GM12878 (cell line): ENCODE results near the gene LY6G5C. TPM values are rescaled to one million over a fixed set of nuclear protein-coding genes. Genes with fewer than 3 reads are reported as not detected.

Experiments
- ATAC-seq: fragments of 200-7000 bp; cut with Tn5 transposase; 3 replicates; pipeline ENCODE4 v1.9.1; 2020; ENCODE audit warnings: mild to moderate bottlenecking, moderate library complexity
- BruUV-seq: library from RNA; stranded (reverse); fragments of 400-500 nt; replicated peaks from 2 replicates; lab custom pipeline; 2021; lab: Mats Ljungman, UMichigan
- CTCF ChIA-PET: fragments of 300-600 bp; sonication (Branson Sonifier 250); formaldehyde crosslinking; extraction: SDS; loops from one replicate; lab custom pipeline; 2021; ENCODE audit warnings: inconsistent platforms; lab: Yijun Ruan, JAX
- POLR2A ChIA-PET: fragments of 350-600 bp; formaldehyde crosslinking; extraction: SDS; loops from one replicate; lab custom pipeline; 2021; ENCODE audit warnings: inconsistent platforms; lab: Charles Lee
- RAD21 ChIA-PET: fragments of 300-600 bp; sonication (Branson Sonifier 250); formaldehyde crosslinking; loops from one replicate; lab custom pipeline; 2023; ENCODE audit warnings: antibody characterized with exemption; ENCODE audit not compliant: unreplicated experiment; lab: Charles Lee
- SMC1A ChIA-PET: fragments of 300-600 bp; sonication (Branson Sonifier 250); formaldehyde crosslinking; loops from one replicate; lab custom pipeline; 2023; ENCODE audit not compliant: unreplicated experiment, uncharacterized antibody; lab: Charles Lee
- DNase-seq: peaks from one replicate; pipeline ENCODE4 v3.0.0-alpha.2; 2011; ENCODE audit warnings: low read depth, low spot score
- FAIRE-seq: peaks from 3 replicates; lab custom pipeline; 2011; peaks lifted over from hg19 to GRCh38; lab: Jason Lieb, UNC
- H2AFZ ChIP-seq: 2 replicates; pipeline ENCODE4 v1.6.0; 2011; ENCODE audit warnings: low read depth, low read length, control low read depth; ENCODE audit not compliant: control insufficient read depth
- H3K27ac ChIP-seq: 2 replicates; pipeline ENCODE4 v1.5.1; 2011; ENCODE audit warnings: control low read depth; ENCODE audit not compliant: control insufficient read depth, insufficient read depth
- H3K27me3 ChIP-seq, 2 experiments: replicated peaks in 1 of 2; 2 replicates each; pipeline versions ENCODE4 v1.6.0 to v1.6.1; 2011; ENCODE audit warnings: low read length in 1 of 2; ENCODE audit not compliant: control insufficient read depth in 2 of 2, insufficient read depth in 2 of 2
- H3K36me3 ChIP-seq, 2 experiments: 2 replicates each; pipeline ENCODE4 v1.5.1; 2011; ENCODE audit warnings: low read length in 1 of 2; ENCODE audit not compliant: control insufficient read depth in 2 of 2, insufficient read depth in 2 of 2
- H3K4me1 ChIP-seq: 2 replicates; pipeline ENCODE4 v1.6.1; 2011; ENCODE audit warnings: mild to moderate bottlenecking, low read length, moderate library complexity, mixed read lengths; ENCODE audit not compliant: control insufficient read depth, insufficient read depth
- H3K4me2 ChIP-seq: 2 replicates; pipeline ENCODE4 v1.6.0; 2011; ENCODE audit warnings: control low read depth; ENCODE audit not compliant: control insufficient read depth, insufficient read depth
- H3K4me3 ChIP-seq: fragments of 200-600 bp; sonication (generic); 2 replicates; pipeline ENCODE4 v1.5.1; 2016
- H3K79me2 ChIP-seq: 2 replicates; pipeline ENCODE4 v1.6.0; 2011; ENCODE audit warnings: low read length; ENCODE audit not compliant: control insufficient read depth, insufficient read depth
- H3K9ac ChIP-seq: 2 replicates; pipeline ENCODE4 v1.8.0; 2011; ENCODE audit warnings: low read length, control low read depth, mixed read lengths; ENCODE audit not compliant: control insufficient read depth, insufficient read depth
- H3K9me3 ChIP-seq: replicated peaks from 3 replicates; pipeline ENCODE4 v1.5.1; 2011; ENCODE audit warnings: mild to moderate bottlenecking, low read length; ENCODE audit not compliant: control insufficient read depth, insufficient read depth
- H4K20me1 ChIP-seq: 2 replicates; pipeline ENCODE4 v1.6.0; 2011; ENCODE audit not compliant: control insufficient read depth, insufficient read depth
- CEBPB ChIP-seq, 2 experiments: fragments of 150-350 bp in 1 of 2; IDR thresholded peaks; 2 replicates each; pipeline ENCODE4 v1.6.1; 2012 to 2014; ENCODE audit warnings: low read depth in 2 of 2, low read length in 2 of 2, borderline replicate concordance in 1 of 2, inconsistent platforms in 1 of 2
- ETV6 ChIP-seq, 2 experiments: fragments of 450-650 bp in 1 of 2; IDR thresholded peaks in 1 of 2; conservative IDR thresholded peaks in 1 of 2; 2 replicates each; pipeline ENCODE4 v1.6.1; 2014; ENCODE audit warnings: antibody characterized with exemption in 1 of 2, borderline replicate concordance in 1 of 2, low read depth in 1 of 2, mild to moderate bottlenecking in 1 of 2, moderate library complexity in 1 of 2
- FOXM1 ChIP-seq: IDR thresholded peaks from 2 replicates; pipeline ENCODE4 v1.6.1; 2012; ENCODE audit warnings: low read depth, mild to moderate bottlenecking, inconsistent platforms, low read length, moderate library complexity
- HDGF ChIP-seq: fragments of 450-650 bp; IDR thresholded peaks from 2 replicates; pipeline ENCODE4 v1.6.1; 2016; ENCODE audit warnings: antibody characterized with exemption
- MEF2B ChIP-seq: fragments of 450-650 bp; IDR thresholded peaks from 2 replicates; pipeline ENCODE4 v1.6.1; 2018; ENCODE audit warnings: mild to moderate bottlenecking, moderate library complexity; ENCODE audit not compliant: partially characterized antibody, poor library complexity, severe bottlenecking
- NFXL1 ChIP-seq: fragments of 450-650 bp; IDR thresholded peaks from 2 replicates; pipeline ENCODE4 v1.6.1; 2017; ENCODE audit warnings: antibody characterized with exemption, mild to moderate bottlenecking, borderline replicate concordance
- PML ChIP-seq: IDR thresholded peaks from 2 replicates; pipeline ENCODE4 v1.6.1; 2012; ENCODE audit warnings: low read length, inconsistent platforms
- POLR2AphosphoS5 ChIP-seq: IDR thresholded peaks from 2 replicates; pipeline ENCODE4 v1.6.1; 2011; ENCODE audit warnings: mild to moderate bottlenecking, low read length, inconsistent platforms
- SMAD1 ChIP-seq: fragments of 450-650 bp; IDR thresholded peaks from 2 replicates; pipeline ENCODE4 v1.6.1; 2018; ENCODE audit warnings: mild to moderate bottlenecking, low read depth; ENCODE audit not compliant: partially characterized antibody
- SMAD5 ChIP-seq: IDR thresholded peaks from 2 replicates; pipeline ENCODE4 v1.6.1; 2016; ENCODE audit warnings: antibody characterized with exemption, low read depth
- TCF12 ChIP-seq: IDR thresholded peaks from 2 replicates; pipeline ENCODE4 v1.6.1; 2011; ENCODE audit warnings: low read depth, mild to moderate bottlenecking, low read length
- USF2 ChIP-seq: IDR thresholded peaks from 2 replicates; pipeline ENCODE4 v1.6.1; 2011; ENCODE audit warnings: low read depth, low read length, improper control_type of control experiment, borderline replicate concordance
- ZBTB40 ChIP-seq: fragments of 450-650 bp; IDR thresholded peaks from 2 replicates; pipeline ENCODE4 v1.6.1; 2016; ENCODE audit warnings: mild to moderate bottlenecking, moderate library complexity, borderline replicate concordance
- ZNF217 ChIP-seq: fragments of 450-650 bp; IDR thresholded peaks from 2 replicates; pipeline ENCODE4 v1.6.1; 2017; ENCODE audit warnings: antibody characterized with exemption, mild to moderate bottlenecking
- ZNF687 ChIP-seq: fragments of 450-650 bp; IDR thresholded peaks from 2 replicates; pipeline ENCODE4 v1.6.1; 2017; ENCODE audit warnings: mild to moderate bottlenecking, moderate library complexity
- WGBS: methylation state at CpG from one replicate; pipeline ENCODE4 v1.1.6; 2016; ENCODE audit warnings: low lambda C conversion rate; ENCODE audit not compliant: insufficient replicate concordance, insufficient coverage; ENCODE audit errors: missing lambda C conversion rate; 5-methylcytosine and 5-hydroxymethylcytosine counted together
- in situ Hi-C: fragments of 300-500 bp; cut with MboI; formaldehyde crosslinking; loops from 9 replicates; pipeline ENCODE4 v1.14.3; 2018; ENCODE audit warnings: mixed read lengths
- intact Hi-C: fragments of 100-400 bp; cut with micrococcal nuclease; formaldehyde crosslinking; loops from one replicate; pipeline ENCODE4 v1.14.2; 2022; ENCODE audit not compliant: unreplicated experiment
- polyA plus RNA-seq, 11 experiments: library from polyadenylated mRNA; depleted of rRNA in 4 of 11; unstranded in 6 of 11; stranded (reverse) in 5 of 11; fragments of >200 nt; fragmentation: Nextera tagmentation in 4 of 11; fragmentation: Illumina TruSeq in 1 of 11; extraction: Ambion mirVana in 4 of 11; extraction: Trizol in 1 of 11; gene quantifications; 1 replicate in 1 of 11; 2 replicates in 10 of 11; pipeline versions ENCODE4 v1.2.1 to v1.2.3, GENCODE V29; 2011 to 2016; ENCODE audit warnings: inconsistent platforms in 2 of 11, missing spikeins in 2 of 11, low read depth in 1 of 11
- total RNA-seq, 4 experiments: library from RNA; depleted of rRNA in 3 of 4; stranded (reverse); fragments of >200 nt in 3 of 4; fragmentation: Illumina TruSeq in 1 of 4; extraction: Trizol in 1 of 4; gene quantifications; 2 replicates each; pipeline versions ENCODE4 v1.2.1 to v1.2.3, GENCODE V29; 2013 to 2021

Gene LY6G5C
- total and polyA plus RNA-seq, 10 of the 15 experiments (the other 5 are each of a cell fraction or from before 2014, with no cell fraction given), result 0.76 to 6.1 (median 1.7) TPM

DNA sequence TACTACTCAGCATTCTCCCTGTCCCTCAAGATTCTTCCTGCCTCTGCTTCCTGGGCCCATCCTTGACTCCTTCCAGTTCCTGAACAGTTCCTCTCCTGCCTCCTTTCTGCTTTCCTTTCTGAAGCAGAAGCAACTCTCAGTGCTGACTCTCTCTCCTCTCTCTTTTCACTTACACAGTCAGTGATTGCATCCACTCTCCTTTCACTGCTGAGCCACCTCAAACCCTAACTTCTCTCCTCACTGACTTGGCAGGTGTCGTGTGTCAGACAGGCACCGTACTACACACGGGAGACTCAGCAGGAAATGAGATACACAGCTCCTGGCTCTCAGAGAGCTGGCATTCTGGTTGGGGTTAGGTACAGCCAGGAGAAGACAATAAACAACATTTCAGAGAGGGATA lies 16.7 kb upstream of the LY6G5C start:
- DNase-seq (no peak), ATAC-seq (peak; percentile 22; the same call in 2 of the 3 replicates), FAIRE-seq (no peak)
- Histone ChIP-seq H3K27me3 (no peaks in the 10 kb centered on the region), H3K4me2 (no peak overlapping the region), H3K4me1 (peaks cover 9% of the 10 kb centered on the region; the same call in 1 of the 2 replicates), H3K27ac (no peak overlapping the region), H4K20me1 (no peaks in the 10 kb centered on the region), H3K79me2 (peaks cover 14% of the 10 kb centered on the region), H3K36me3 (peaks cover 8 to 16% of the 10 kb centered on the region in 2 experiments), H3K9me3 (no peaks in the 10 kb centered on the region), H3K4me3 (no peak overlapping the region), H3K9ac (no peak overlapping the region), H2AFZ (no peak overlapping the region)
- CTCF ChIA-PET, result interaction anchor here (0.7 to 2.7 kb wide), 2 partner anchors 72 to 197 kb away, joined by 3 to 8 read pairs; no protein-coding TSS in a partner anchor
- no peak for TF ChIP-seq SMAD5
- TF ChIP-seq POLR2AphosphoS5, result no peak
- TF ChIP-seq ETV6 (conservative IDR thresholded peaks at IDR 0.05 in 1 of 2, IDR thresholded peaks at IDR 0.05 in 1 of 2; ENCODE audit: borderline replicate concordance in 1 of 2, low read depth in 1 of 2), result no peak
- no peak for TF ChIP-seq MEF2B
- TF ChIP-seq FOXM1, result no peak
- TF ChIP-seq CEBPB (IDR thresholded peaks at IDR 0.05; ENCODE audit: borderline replicate concordance in 1 of 2, low read depth in 2 of 2, low read length in 2 of 2), result no peak
- TF ChIP-seq ZBTB40, result no peak
- no peak for TF ChIP-seq HDGF
- TF ChIP-seq USF2, result no peak
- no peak for TF ChIP-seq NFXL1
- TF ChIP-seq SMAD1, result no peak
- no peak for TF ChIP-seq ZNF217
- no peak for TF ChIP-seq ZNF687
- TF ChIP-seq PML, result no peak
- TF ChIP-seq TCF12, result no peak
- in situ Hi-C loops, result no loop called here
- POLR2A ChIA-PET, result interaction anchor here (0.7 kb wide), 1 partner anchor 33 kb away, joined by 3 read pairs; no protein-coding TSS in a partner anchor
- WGBS, result 16% methylated on average over 3 of the region's 3 CpGs
- TSS peak; percentile 20 for BruUV-seq
- RAD21 ChIA-PET, result interaction anchor here (0.6 kb wide), 1 partner anchor 191 kb away, joined by 4 read pairs; no protein-coding TSS in a partner anchor
- intact Hi-C loops, result no loop called here
- SMC1A ChIA-PET, result no interaction called here
